ENCODE results near the gene BCL2L15. TPM values are rescaled to one million over a fixed set of nuclear protein-coding genes. Genes with fewer than 3 reads are reported as not detected.

BCL2L15 gene
- total RNA-seq, 2 donors from 2014 or later = 0.14 to 1.7 TPM

GRCh38 chr1:113928187-113928930 is 41.0 kb upstream of the BCL2L15 start:
- DNase-seq (ENCODE audit: low spot score) (no peak), ATAC-seq (ENCODE audit: insufficient number of reproducible peaks, low FRiP score, low read depth) (no peak)
- Histone ChIP-seq H3K27me3 (replicated peaks; ENCODE audit: insufficient read depth) (no peaks in the 10 kb centered on the region), H3K27ac (peak overlapping the region; percentile 92 to 97), H3K4me1 (ENCODE audit: control insufficient read depth in 1 of 2, low read depth in 2 of 2) (peaks cover 22 to 39% of the 10 kb centered on the region in 2 donors), H3K9me3 (no peaks in the 10 kb centered on the region), H3K36me3 (no peaks in the 10 kb centered on the region), H3K4me3 (peak overlapping the region; percentile 84)
- TF ChIP-seq, protein P1, sequence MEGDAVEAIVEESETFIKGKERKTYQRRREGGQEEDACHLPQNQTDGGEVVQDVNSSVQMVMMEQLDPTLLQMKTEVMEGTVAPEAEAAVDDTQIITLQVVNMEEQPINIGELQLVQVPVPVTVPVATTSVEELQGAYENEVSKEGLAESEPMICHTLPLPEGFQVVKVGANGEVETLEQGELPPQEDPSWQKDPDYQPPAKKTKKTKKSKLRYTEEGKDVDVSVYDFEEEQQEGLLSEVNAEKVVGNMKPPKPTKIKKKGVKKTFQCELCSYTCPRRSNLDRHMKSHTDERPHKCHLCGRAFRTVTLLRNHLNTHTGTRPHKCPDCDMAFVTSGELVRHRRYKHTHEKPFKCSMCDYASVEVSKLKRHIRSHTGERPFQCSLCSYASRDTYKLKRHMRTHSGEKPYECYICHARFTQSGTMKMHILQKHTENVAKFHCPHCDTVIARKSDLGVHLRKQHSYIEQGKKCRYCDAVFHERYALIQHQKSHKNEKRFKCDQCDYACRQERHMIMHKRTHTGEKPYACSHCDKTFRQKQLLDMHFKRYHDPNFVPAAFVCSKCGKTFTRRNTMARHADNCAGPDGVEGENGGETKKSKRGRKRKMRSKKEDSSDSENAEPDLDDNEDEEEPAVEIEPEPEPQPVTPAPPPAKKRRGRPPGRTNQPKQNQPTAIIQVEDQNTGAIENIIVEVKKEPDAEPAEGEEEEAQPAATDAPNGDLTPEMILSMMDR (IDR thresholded peaks at IDR 0.05) = no peak

- DNase-seq (ENCODE audit: low spot score) (no peak), ATAC-seq (ENCODE audit: insufficient number of reproducible peaks, low FRiP score, low read depth) (no peak)
- no peak overlapping the region for H3K4me3 ChIP-seq
- H3K36me3 ChIP-seq = no peaks in the 10 kb centered on the region
- no peaks in the 10 kb centered on the region for H3K27me3 ChIP-seq (replicated peaks; ENCODE audit: insufficient read depth)
- TF ChIP-seq, protein P1 (IDR thresholded peaks at IDR 0.05) = no peak
- H3K27ac ChIP-seq = no peak overlapping the region
- H3K4me1 ChIP-seq (ENCODE audit: control insufficient read depth in 1 of 2, low read depth in 2 of 2) = peaks cover 0 to 7% of the 10 kb centered on the region in 2 donors
- H3K9me3 ChIP-seq = no peaks in the 10 kb centered on the region
Observed at GRCh38 chr1:113924473-113924872, 37.1 kb upstream of the BCL2L15 start.

GRCh38 chr1:113922957-113923356 is 35.6 kb upstream of the BCL2L15 start:
- no peaks in the 10 kb centered on the region for H3K27me3 ChIP-seq (replicated peaks; ENCODE audit: insufficient read depth)
- peaks cover 0 to 3% of the 10 kb centered on the region in 2 donors for H3K4me1 ChIP-seq (ENCODE audit: control insufficient read depth in 1 of 2, low read depth in 2 of 2)
- no peak overlapping the region for H3K27ac ChIP-seq
- ATAC-seq (ENCODE audit: insufficient number of reproducible peaks, low FRiP score, low read depth) = no peak
- no peak for DNase-seq (ENCODE audit: low spot score)
- H3K36me3 ChIP-seq = no peaks in the 10 kb centered on the region
- TF ChIP-seq, protein P1 (IDR thresholded peaks at IDR 0.05) = no peak
- H3K4me3 ChIP-seq = no peak overlapping the region
- no peaks in the 10 kb centered on the region for H3K9me3 ChIP-seq

DNA sequence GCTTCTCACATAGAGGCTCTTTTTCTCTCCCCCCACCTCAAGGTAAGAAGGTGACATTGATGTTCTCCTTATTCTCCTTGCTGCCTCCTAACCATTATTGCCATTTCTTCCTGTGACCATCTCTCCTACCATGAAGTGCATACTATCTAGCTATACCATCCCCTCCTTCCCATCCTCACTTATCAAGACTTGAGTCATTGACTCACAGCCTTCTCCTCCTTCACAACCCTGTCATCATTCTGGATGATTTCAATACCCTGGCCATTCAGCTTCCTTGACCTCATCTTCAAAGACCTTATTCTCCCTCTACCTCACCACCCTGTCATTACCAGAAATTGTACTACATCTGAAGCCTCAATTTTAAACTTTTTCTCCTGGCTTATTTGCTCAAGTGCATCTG is 30.9 kb upstream of the BCL2L15 start:
- Histone ChIP-seq H3K4me1 (ENCODE audit: control insufficient read depth in 1 of 2, low read depth in 2 of 2) (peaks cover 2 to 3% of the 10 kb centered on the region in 2 donors), H3K36me3 (no peaks in the 10 kb centered on the region), H3K27me3 (replicated peaks; ENCODE audit: insufficient read depth) (no peaks in the 10 kb centered on the region), H3K27ac (no peak overlapping the region), H3K9me3 (no peaks in the 10 kb centered on the region), H3K4me3 (no peak overlapping the region)
- ATAC-seq (ENCODE audit: insufficient number of reproducible peaks, low FRiP score, low read depth) (no peak), DNase-seq (ENCODE audit: low spot score) (no peak)
- TF ChIP-seq, protein P1 (IDR thresholded peaks at IDR 0.05) = no peak

- no peak for ATAC-seq (ENCODE audit: insufficient number of reproducible peaks, low FRiP score, low read depth)
- TF ChIP-seq, protein P1 (IDR thresholded peaks at IDR 0.05) = no peak
- no peak for DNase-seq (ENCODE audit: low spot score)
- H3K36me3 ChIP-seq = no peaks in the 10 kb centered on the region
- H3K9me3 ChIP-seq = no peaks in the 10 kb centered on the region
- no peaks in the 10 kb centered on the region for H3K27me3 ChIP-seq (replicated peaks; ENCODE audit: insufficient read depth)
- H3K4me3 ChIP-seq = no peak overlapping the region
- H3K4me1 ChIP-seq (ENCODE audit: control insufficient read depth in 1 of 2, low read depth in 2 of 2) = peaks cover 9 to 10% of the 10 kb centered on the region in 2 donors
- no peak overlapping the region for H3K27ac ChIP-seq
Observed at GRCh38 chr1:113917400-113918082, 30.2 kb upstream of the BCL2L15 start.
